ENCODE data around the gene LSM8. TPM values are rescaled to one million over a fixed set of nuclear protein-coding genes. Genes with fewer than 3 reads are reported as not detected.
A peak's percentile ranks its signal among the peaks of the same experiment; 100 is the strongest.

Gene LSM8
- total RNA-seq, 2 experiments from 2014 or later, result 52.3 to 54.4 TPM

DNA sequence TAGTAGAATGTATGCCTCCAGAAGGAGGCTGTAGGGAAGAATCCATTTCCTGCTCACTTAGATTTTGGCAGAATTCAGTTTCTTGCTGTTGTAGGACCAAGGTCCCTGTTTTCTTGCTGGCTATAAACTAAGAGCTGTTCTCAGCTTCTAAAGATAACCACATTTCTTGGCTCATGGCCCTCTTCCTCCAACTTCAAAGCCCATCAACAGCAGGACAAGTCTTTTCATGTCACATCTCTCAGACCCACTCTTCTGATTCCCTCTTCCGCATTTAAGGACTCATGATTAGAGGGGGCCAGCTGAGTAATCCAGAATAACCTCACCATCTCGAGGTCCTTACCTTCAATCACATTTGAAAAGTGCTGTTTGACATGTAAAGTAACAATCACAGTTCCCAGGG is 8.2 kb upstream of the LSM8 start:
- H3K4me1 Mint-ChIP-seq (ENCODE audit: low read depth), result no peaks in the 10 kb centered on the region
- H3K27me3 Mint-ChIP-seq (ENCODE audit: low read depth), result peaks cover 16% of the 10 kb centered on the region
- DNase-seq, result no peak
- no peak overlapping the region for H3K4me3 Mint-ChIP-seq
- ATAC-seq, result no peak
- H3K27ac Mint-ChIP-seq, result no peak overlapping the region
- no peaks in the 10 kb centered on the region for H3K9me3 Mint-ChIP-seq (ENCODE audit: insufficient read depth)
- ChIA-PET POLR2A (no interaction called here), CTCF (no interaction called here)
- no peaks in the 10 kb centered on the region for H3K36me3 Mint-ChIP-seq (ENCODE audit: low read depth)

DNA sequence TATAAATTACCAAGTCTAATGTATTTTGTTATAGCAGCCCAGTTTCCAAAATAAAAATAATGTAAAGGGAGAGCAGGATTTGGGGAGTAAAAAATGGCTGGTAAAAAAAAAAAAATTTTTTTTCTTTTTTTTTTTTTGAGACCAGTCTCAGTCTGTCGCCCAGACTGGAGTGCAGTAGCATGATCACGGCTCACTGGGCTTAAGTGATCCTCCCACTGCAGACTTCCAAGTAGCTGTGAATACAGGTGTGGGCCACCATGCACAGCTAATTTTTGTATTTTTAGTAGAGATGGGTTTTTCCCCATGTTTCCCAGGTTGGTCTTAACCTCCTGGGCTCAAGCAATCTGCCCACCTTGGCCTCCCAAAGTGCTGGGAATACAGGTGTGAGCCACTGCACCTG is 4.8 kb upstream of the LSM8 start:
- Mint-ChIP-seq H3K27ac (no peak overlapping the region), H3K9me3 (ENCODE audit: insufficient read depth) (no peaks in the 10 kb centered on the region), H3K36me3 (ENCODE audit: low read depth) (peaks cover 7% of the 10 kb centered on the region), H3K4me3 (no peak overlapping the region), H3K4me1 (ENCODE audit: low read depth) (peaks cover 8% of the 10 kb centered on the region), H3K27me3 (ENCODE audit: low read depth) (peaks cover 9% of the 10 kb centered on the region)
- ATAC-seq (no peak), DNase-seq (no peak)
- CTCF ChIA-PET, result no interaction called here
- POLR2A ChIA-PET, result no interaction called here

DNA sequence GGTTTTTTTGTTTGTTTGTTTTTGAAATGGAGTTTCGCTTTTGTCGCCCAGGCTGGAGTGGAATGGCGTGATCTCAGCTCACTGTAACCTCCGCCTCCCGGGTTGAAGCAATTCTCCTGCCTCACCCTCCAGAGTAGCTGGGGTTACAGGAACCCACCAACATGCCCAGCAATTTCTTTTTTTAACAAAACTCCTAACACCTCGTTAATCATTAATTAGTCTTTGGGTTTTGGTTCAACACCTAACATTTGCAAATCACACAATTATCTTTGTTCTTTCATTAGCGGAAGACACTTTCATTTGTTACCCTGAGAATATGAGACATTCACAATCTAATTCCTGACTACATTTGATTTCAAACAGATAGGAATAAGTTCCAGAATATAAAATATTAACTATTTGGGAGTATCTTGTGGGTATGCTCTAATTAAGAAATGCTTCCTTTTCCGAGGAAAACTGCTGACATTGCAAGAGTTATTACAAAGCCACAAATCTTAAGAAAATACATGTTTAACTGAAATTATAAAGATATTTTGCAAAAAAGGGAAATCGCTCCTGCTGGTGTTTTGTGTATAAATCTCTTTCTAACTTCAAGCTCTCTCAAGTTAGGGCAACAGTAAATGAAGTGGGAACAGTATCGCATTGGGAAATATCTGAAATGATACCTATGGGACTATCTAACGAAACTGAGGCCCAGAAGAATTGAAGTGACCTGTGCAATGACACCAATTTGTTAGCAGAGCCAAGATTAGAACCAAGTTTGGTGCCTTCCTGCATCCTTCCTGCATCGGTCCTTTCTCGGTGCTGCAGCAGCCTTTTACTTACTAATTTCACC is 1.2 kb upstream of the LSM8 start:
- no peaks in the 10 kb centered on the region for H3K9me3 Mint-ChIP-seq (ENCODE audit: insufficient read depth)
- ChIA-PET CTCF (no interaction called here), POLR2A (no interaction called here)
- H3K4me1 Mint-ChIP-seq (ENCODE audit: low read depth), result peaks cover 30% of the 10 kb centered on the region
- H3K4me3 Mint-ChIP-seq, result peak overlapping the region; percentile 93
- no peaks in the 10 kb centered on the region for H3K27me3 Mint-ChIP-seq (ENCODE audit: low read depth)
- peak overlapping the region; percentile 98 for H3K27ac Mint-ChIP-seq
- peaks cover 34% of the 10 kb centered on the region for H3K36me3 Mint-ChIP-seq (ENCODE audit: low read depth)
- ATAC-seq (no peak), DNase-seq (no peak)

DNA sequence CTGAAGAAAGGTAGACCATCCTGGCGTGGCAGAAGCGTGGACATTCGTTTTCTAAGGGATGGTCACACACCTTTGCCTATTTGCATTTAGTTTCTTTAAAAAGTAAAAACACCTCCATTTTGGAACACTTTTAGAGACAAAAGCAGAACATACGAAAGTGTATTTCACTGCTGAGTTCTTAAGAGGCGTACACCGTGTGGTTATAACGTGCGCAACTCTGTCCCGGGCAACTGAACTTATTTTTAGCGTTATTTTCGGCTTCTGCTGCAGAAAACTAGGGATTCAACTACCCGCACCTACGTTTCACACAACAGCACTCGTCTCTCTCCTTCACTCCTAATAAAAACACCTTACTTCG is 557 bp upstream of the LSM8 start:
- Mint-ChIP-seq H3K36me3 (ENCODE audit: low read depth) (peaks cover 40% of the 10 kb centered on the region), H3K4me1 (ENCODE audit: low read depth) (peaks cover 32% of the 10 kb centered on the region), H3K9me3 (ENCODE audit: insufficient read depth) (no peaks in the 10 kb centered on the region), H3K4me3 (peak overlapping the region; percentile 93), H3K27ac (peak overlapping the region; percentile 98), H3K27me3 (ENCODE audit: low read depth) (no peaks in the 10 kb centered on the region)
- POLR2A ChIA-PET, result no interaction called here
- CTCF ChIA-PET, result no interaction called here
- ATAC-seq (peak; percentile 11), DNase-seq (no peak)

DNA sequence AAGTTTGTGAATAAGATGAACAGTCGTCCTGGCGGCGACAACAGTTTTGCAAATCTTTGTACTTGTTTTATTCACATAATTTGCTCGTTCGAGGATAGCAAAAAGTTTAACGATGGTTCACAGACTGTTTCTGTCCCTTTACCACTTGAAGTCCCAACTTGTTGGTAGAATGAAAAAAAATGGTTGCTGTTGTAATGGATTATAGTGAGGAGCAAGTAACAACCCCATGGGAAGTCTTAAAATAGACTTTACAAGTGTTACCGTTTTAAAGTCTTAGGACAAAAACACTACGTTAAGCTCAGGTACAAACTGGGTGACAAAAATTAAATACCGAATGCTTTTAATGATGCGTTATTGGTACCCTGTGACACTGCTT is 589 bp downstream of the LSM8 start:
- peaks cover 32% of the 10 kb centered on the region for H3K4me1 Mint-ChIP-seq (ENCODE audit: low read depth)
- peak overlapping the region; percentile 98 for H3K27ac Mint-ChIP-seq
- DNase-seq (no peak), ATAC-seq (no peak)
- peaks cover 44% of the 10 kb centered on the region for H3K36me3 Mint-ChIP-seq (ENCODE audit: low read depth)
- ChIA-PET CTCF (interaction anchor here (1.8 to 2.5 kb wide), 2 partner anchors 11 to 13 kb away, joined by 6 to 7 read pairs; no protein-coding TSS in a partner anchor), POLR2A (interaction anchor here (0.8 to 1.4 kb wide), 4 partner anchors 14 to 452 kb away, joined by 3 read pairs; no protein-coding TSS in a partner anchor)
- peak overlapping the region; percentile 93 for H3K4me3 Mint-ChIP-seq
- H3K9me3 Mint-ChIP-seq (ENCODE audit: insufficient read depth), result no peaks in the 10 kb centered on the region
- no peaks in the 10 kb centered on the region for H3K27me3 Mint-ChIP-seq (ENCODE audit: low read depth)

DNA sequence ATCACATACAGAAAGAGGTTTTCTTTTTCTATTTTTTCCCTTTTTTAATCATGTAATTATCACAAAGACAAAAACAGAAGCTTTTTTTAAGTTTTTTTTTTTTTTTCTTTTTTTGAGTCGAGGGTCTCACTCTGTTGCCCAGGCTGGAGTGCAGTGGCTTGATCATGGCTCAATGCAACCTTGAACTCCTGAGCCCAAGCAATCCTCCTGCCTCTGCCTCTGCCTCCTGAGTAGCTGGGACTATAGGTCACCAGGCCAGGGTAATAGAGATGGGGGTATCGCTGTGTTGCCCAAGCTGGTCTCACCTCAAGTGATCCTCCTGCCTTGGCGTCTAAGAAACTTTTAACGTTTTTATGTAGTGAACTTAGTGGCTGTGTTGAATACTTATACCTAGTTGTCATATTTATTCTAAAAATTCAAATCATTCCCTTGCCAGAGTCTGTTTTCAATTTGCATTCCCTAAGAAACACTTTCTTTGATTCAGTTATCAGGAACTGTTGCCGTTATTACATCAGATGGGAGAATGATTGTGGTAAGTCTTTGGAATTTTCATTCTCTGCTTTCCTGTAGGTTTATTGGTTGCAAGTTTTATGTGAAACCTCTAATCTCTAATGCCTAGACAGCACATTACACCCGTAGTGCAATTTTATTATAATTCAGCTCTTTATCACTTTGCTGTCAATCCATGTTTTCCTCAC is 1.3 kb downstream of the LSM8 start:
- ChIA-PET CTCF (interaction anchor here (1.8 to 2.5 kb wide), 2 partner anchors 10 to 12 kb away, joined by 6 to 7 read pairs; no protein-coding TSS in a partner anchor), POLR2A (interaction anchor here (1.1 to 1.4 kb wide), 3 partner anchors 13 to 30 kb away, joined by 3 read pairs; no protein-coding TSS in a partner anchor)
- no peak for DNase-seq
- ATAC-seq, result no peak
- Mint-ChIP-seq H3K4me1 (ENCODE audit: low read depth) (peaks cover 34% of the 10 kb centered on the region), H3K36me3 (ENCODE audit: low read depth) (peaks cover 48% of the 10 kb centered on the region), H3K4me3 (peak overlapping the region; percentile 93), H3K27ac (peak overlapping the region; percentile 60), H3K9me3 (ENCODE audit: insufficient read depth) (no peaks in the 10 kb centered on the region), H3K27me3 (ENCODE audit: low read depth) (no peaks in the 10 kb centered on the region)

DNA sequence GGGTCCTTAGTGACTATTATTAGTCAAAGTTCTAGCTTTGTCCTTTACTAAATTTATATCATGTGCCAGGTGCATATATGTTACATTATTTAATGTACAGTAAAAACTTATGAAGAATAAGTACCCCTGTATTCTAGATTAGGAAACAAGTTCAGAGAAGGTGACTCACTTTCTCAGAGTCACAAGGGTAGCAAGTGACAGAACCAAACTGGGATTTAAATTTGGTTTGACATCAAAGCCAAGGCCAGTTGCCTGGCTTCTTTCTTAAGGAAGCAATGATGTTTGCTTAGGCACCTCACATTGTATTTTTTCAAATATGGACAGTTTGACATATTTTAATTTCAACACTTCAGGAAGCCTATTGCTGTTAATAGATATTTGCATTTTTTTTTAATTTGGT is 2.5 kb downstream of the LSM8 start:
- peaks cover 52% of the 10 kb centered on the region for H3K36me3 Mint-ChIP-seq (ENCODE audit: low read depth)
- no peaks in the 10 kb centered on the region for H3K27me3 Mint-ChIP-seq (ENCODE audit: low read depth)
- CTCF ChIA-PET, result interaction anchor here (1.8 to 2.5 kb wide), 2 partner anchors 9 to 11 kb away, joined by 6 to 7 read pairs; no protein-coding TSS in a partner anchor
- ATAC-seq (no peak), DNase-seq (no peak)
- H3K4me3 Mint-ChIP-seq, result peak overlapping the region; percentile 93
- no peak overlapping the region for H3K27ac Mint-ChIP-seq
- no peaks in the 10 kb centered on the region for H3K9me3 Mint-ChIP-seq (ENCODE audit: insufficient read depth)
- POLR2A ChIA-PET, result no interaction called here
- peaks cover 34% of the 10 kb centered on the region for H3K4me1 Mint-ChIP-seq (ENCODE audit: low read depth)

- Mint-ChIP-seq H3K27me3 (ENCODE audit: low read depth) (no peaks in the 10 kb centered on the region), H3K36me3 (ENCODE audit: low read depth) (peaks cover 19% of the 10 kb centered on the region), H3K4me3 (no peak overlapping the region), H3K27ac (no peak overlapping the region), H3K4me1 (ENCODE audit: low read depth) (peaks cover 2% of the 10 kb centered on the region), H3K9me3 (ENCODE audit: insufficient read depth) (no peaks in the 10 kb centered on the region)
- ATAC-seq, result no peak
- ChIA-PET POLR2A (no interaction called here), CTCF (interaction anchor here (0.7 to 2.6 kb wide), 6 partner anchors 9 to 463 kb away, joined by 3 to 12 read pairs (median 6); no protein-coding TSS in a partner anchor)
- DNase-seq, result no peak
Measured at GRCh38 chr7:118194571-118194970, 10.6 kb downstream of the LSM8 start.

DNA sequence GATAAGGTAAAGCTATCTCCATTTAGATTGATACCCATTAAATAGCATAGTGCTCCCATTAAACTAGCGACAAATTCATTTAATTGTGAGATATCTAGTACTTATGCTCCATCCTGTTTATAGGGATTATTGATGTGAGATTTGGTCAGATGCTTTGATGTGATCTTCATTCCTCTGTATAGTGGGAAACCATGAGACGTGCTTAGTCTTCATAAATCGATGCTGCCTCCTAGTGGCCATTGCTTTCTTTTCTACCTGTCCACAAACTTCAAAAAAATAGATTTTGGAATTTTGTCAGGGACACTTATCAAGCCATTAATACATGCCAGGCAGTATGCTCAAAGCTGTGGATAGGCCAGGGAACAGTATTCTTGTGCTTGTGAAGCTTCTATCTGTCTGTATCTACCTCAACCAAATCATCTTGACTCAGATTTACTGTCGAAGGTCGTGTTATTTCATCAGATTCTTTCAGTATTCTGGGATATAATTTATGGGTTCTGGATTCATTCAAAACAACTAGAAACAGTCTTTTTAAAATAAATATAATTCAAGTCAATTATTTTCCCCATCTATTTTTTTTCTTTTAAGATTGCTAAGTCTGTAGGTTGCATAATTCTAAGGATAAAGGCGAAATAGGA is 12.0 kb downstream of the LSM8 start:
- ChIA-PET POLR2A (no interaction called here), CTCF (interaction anchor here (1.2 to 2.6 kb wide), 8 partner anchors 10 to 464 kb away, joined by 3 to 12 read pairs (median 6); no protein-coding TSS in a partner anchor)
- ATAC-seq, result peak; percentile 80
- H3K9me3 Mint-ChIP-seq (ENCODE audit: insufficient read depth), result no peaks in the 10 kb centered on the region
- H3K4me3 Mint-ChIP-seq, result no peak overlapping the region
- no peaks in the 10 kb centered on the region for H3K27me3 Mint-ChIP-seq (ENCODE audit: low read depth)
- H3K4me1 Mint-ChIP-seq (ENCODE audit: low read depth), result no peaks in the 10 kb centered on the region
- H3K36me3 Mint-ChIP-seq (ENCODE audit: low read depth), result peaks cover 15% of the 10 kb centered on the region
- DNase-seq, result peak; percentile 72
- H3K27ac Mint-ChIP-seq, result no peak overlapping the region

GRCh38 chr7:118202061-118202460 is 18.1 kb downstream of the LSM8 start:
- H3K4me3 Mint-ChIP-seq, result no peak overlapping the region
- H3K27me3 Mint-ChIP-seq (ENCODE audit: low read depth), result no peaks in the 10 kb centered on the region
- H3K27ac Mint-ChIP-seq, result no peak overlapping the region
- no peaks in the 10 kb centered on the region for H3K9me3 Mint-ChIP-seq (ENCODE audit: insufficient read depth)
- DNase-seq (no peak), ATAC-seq (no peak)
- ChIA-PET POLR2A (no interaction called here), CTCF (interaction anchor here (0.7 kb wide), 1 partner anchor 117 kb away, joined by 3 read pairs; no protein-coding TSS in a partner anchor)
- H3K4me1 Mint-ChIP-seq (ENCODE audit: low read depth), result no peaks in the 10 kb centered on the region
- H3K36me3 Mint-ChIP-seq (ENCODE audit: low read depth), result no peaks in the 10 kb centered on the region

GRCh38 chr7:118214051-118214832 is 30.3 kb downstream of the LSM8 start:
- H3K4me1 Mint-ChIP-seq (ENCODE audit: low read depth), result peaks cover 12% of the 10 kb centered on the region
- ATAC-seq, result peak; percentile 97
- H3K27ac Mint-ChIP-seq, result peak overlapping the region; percentile 76

More at GRCh38 chr7:118214051-118214832, 30.3 kb downstream of the LSM8 start:
- Mint-ChIP-seq H3K9me3 (ENCODE audit: insufficient read depth) (no peaks in the 10 kb centered on the region), H3K27me3 (ENCODE audit: low read depth) (peaks cover 9% of the 10 kb centered on the region), H3K4me3 (peak overlapping the region; percentile 81), H3K36me3 (ENCODE audit: low read depth) (no peaks in the 10 kb centered on the region)
- POLR2A ChIA-PET, result interaction anchor here (0.6 to 1.4 kb wide), 2 partner anchors 20 to 30 kb away, joined by 3 to 4 read pairs; partner anchors contain the start of gene LSM8
- CTCF ChIA-PET, result interaction anchor here (1.7 kb wide), 1 partner anchor 19 kb away, joined by 9 read pairs; no protein-coding TSS in a partner anchor
- DNase-seq, result peak; percentile 84
